ENCODE data around the gene OTUD3. TPM values are rescaled to one million over a fixed set of nuclear protein-coding genes. Genes with fewer than 3 reads are reported as not detected.

The OTUD3 gene
- total and polyA plus RNA-seq, 9 of the 15 experiments (the other 6 are each of a cell fraction or from before 2014, with no cell fraction given), result 2.0 to 16.6 (median 11.0) TPM

- Histone ChIP-seq H3K4me1 (replicated peaks in 1 of 2; ENCODE audit: control insufficient read depth in 2 of 2, insufficient read depth in 2 of 2, low read length in 2 of 2) (no peaks in the 10 kb centered on the region), H3K4me2 (ENCODE audit: insufficient read depth, low read length) (no peak overlapping the region), H3K4me3 (no peak overlapping the region), H3K27me3 (ENCODE audit: control insufficient read depth in 2 of 2, insufficient read depth in 2 of 2, low read length in 2 of 2) (0 out of 5 replicates have a peak, but pooled peaks cover 0 to 12% of the 10 kb centered on the region in 2 experiments), H2AFZ (ENCODE audit: low read depth, low read length) (no peak overlapping the region), H3K79me2 (ENCODE audit: control insufficient read depth, insufficient read depth, low read length) (no peaks in the 10 kb centered on the region), H3K27ac (ENCODE audit: extremely low read depth, low read depth, low read length) (no peak overlapping the region), H3K9me1 (ENCODE audit: control insufficient read depth, insufficient read depth, low read length) (no peaks in the 10 kb centered on the region), H3K9me3 (replicated peaks; ENCODE audit: control insufficient read depth, insufficient read depth, low read depth, low read length) (no peaks in the 10 kb centered on the region), H4K20me1 (replicated peaks; ENCODE audit: control insufficient read depth, insufficient read depth, low read length) (no peaks in the 10 kb centered on the region), H3K9ac (ENCODE audit: insufficient read depth in 1 of 2, low read depth in 2 of 2, low read length in 2 of 2) (no peak overlapping the region), H3K36me3 (ENCODE audit: control insufficient read depth, insufficient read depth, low read length) (no peaks in the 10 kb centered on the region)
- WGBS (ENCODE audit: insufficient coverage, low coverage, missing lambda C conversion rate), result 0% methylated on average over 1 of the region's 1 CpG
- CTCF ChIA-PET (ENCODE audit: low intra/inter-chr PET ratio), result no interaction called here
- POLR2A ChIA-PET, result interaction anchor here (0.6 kb wide), 1 partner anchor 552 kb away, joined by 3 read pairs; no protein-coding TSS in a partner anchor
- DNase-seq (ENCODE audit: extremely low read depth in 1 of 4, low spot score in 3 of 4) (no peak), ATAC-seq (peak; percentile 51; the same call in 1 of the 3 replicates), FAIRE-seq (no peak)
- in situ Hi-C loops (cut with MboI) (no loop called here), intact Hi-C loops (cut with micrococcal nuclease) (no loop called here)
- BruUV-seq (replicated peaks), result no TSS peak
- TF ChIP-seq TFE3 (CRISPR knock-in tag; IDR thresholded peaks at IDR 0.05), result peak; percentile 87
- TF ChIP-seq TEAD2 (tag; IDR thresholded peaks at IDR 0.05), result no peak
- TF ChIP-seq RAD51 (IDR thresholded peaks at IDR 0.05; ENCODE audit: borderline replicate concordance, low read depth), result peak; percentile 72
- peak; percentile 89 for TF ChIP-seq TOE1 (IDR thresholded peaks at IDR 0.05; ENCODE audit: borderline replicate concordance)
- no peak for TF ChIP-seq TOE1 (CRISPR knock-in tag; IDR thresholded peaks at IDR 0.05; ENCODE audit: borderline replicate concordance, low read depth)
- no peak for TF ChIP-seq CHAMP1 (IDR thresholded peaks at IDR 0.05)
- no peak for TF ChIP-seq E4F1 (CRISPR knock-in tag; IDR thresholded peaks at IDR 0.05; ENCODE audit: borderline replicate concordance)
- TF ChIP-seq MEF2A (IDR thresholded peaks at IDR 0.05; ENCODE audit: control insufficient read depth, low read depth, low read length), result no peak
Measured at GRCh38 chr1:19938472-19938871, 56.3 kb downstream of the OTUD3 start.
